ENCODE measurements around the gene STMN1.
A peak's percentile ranks its signal among the peaks of the same experiment; 100 is the strongest.
"Not testable (repeated sequence)": the region's sequence is repeated elsewhere in the genome, so short reads cannot be mapped to it uniquely, and the experiment has no call there.

The STMN1 gene

GRCh38 chr1:25945761-25946160 lies 39.5 kb upstream of the STMN1 start:
- H3K4me1 ChIP-seq (ENCODE audit: low read length) = no peaks in the 10 kb centered on the region
- DNase-seq = no peak

GRCh38 chr1:25944986-25945385 lies 38.8 kb upstream of the STMN1 start:
- Histone ChIP-seq H3K9me3 (replicated peaks; ENCODE audit: insufficient read depth, low read length) (no peaks in the 10 kb centered on the region), H3F3A (ENCODE audit: insufficient read depth, low read length) (no peaks in the 10 kb centered on the region), H4K20me1 (ENCODE audit: insufficient read depth, low read length) (no peaks in the 10 kb centered on the region), H3K27me3 (replicated peaks; ENCODE audit: insufficient read depth, low read length) (no peaks in the 10 kb centered on the region), H3K4me1 (ENCODE audit: low read length) (no peaks in the 10 kb centered on the region), H3K4me2 (ENCODE audit: low read depth, low read length) (no peak overlapping the region), H3K4me3 (ENCODE audit: low read length) (no peak overlapping the region), H3K9me2 (replicated peaks; ENCODE audit: insufficient read depth, low read length) (no peaks in the 10 kb centered on the region), H3K9ac (ENCODE audit: low read length) (no peak overlapping the region), H3K36me3 (replicated peaks; ENCODE audit: insufficient read depth, low read length) (no peaks in the 10 kb centered on the region), H3K79me2 (ENCODE audit: low read length) (no peaks in the 10 kb centered on the region), H3K27ac (ENCODE audit: low read length) (no peak overlapping the region), H2AFZ (ENCODE audit: low read length) (no peak overlapping the region)
- no peak for DNase-seq
- TF ChIP-seq EZH2phosphoT487 (IDR thresholded peaks at IDR 0.05; ENCODE audit: low read length) (no peak), CTCF (IDR thresholded peaks at IDR 0.05; ENCODE audit: low read length) (no peak), EZH2 (optimal IDR thresholded peaks at IDR 0.05; ENCODE audit: low read depth, low read length) (no peak)

More at GRCh38 chr1:25945761-25946160, 39.5 kb upstream of the STMN1 start:
- Histone ChIP-seq H3K9me3 (replicated peaks; ENCODE audit: insufficient read depth, low read length) (no peaks in the 10 kb centered on the region), H3K4me2 (ENCODE audit: low read depth, low read length) (no peak overlapping the region), H2AFZ (ENCODE audit: low read length) (no peak overlapping the region), H4K20me1 (ENCODE audit: insufficient read depth, low read length) (no peaks in the 10 kb centered on the region), H3K9ac (ENCODE audit: low read length) (no peak overlapping the region), H3K4me3 (ENCODE audit: low read length) (no peak overlapping the region), H3K79me2 (ENCODE audit: low read length) (no peaks in the 10 kb centered on the region), H3K27ac (ENCODE audit: low read length) (no peak overlapping the region), H3K27me3 (replicated peaks; ENCODE audit: insufficient read depth, low read length) (no peaks in the 10 kb centered on the region), H3K36me3 (replicated peaks; ENCODE audit: insufficient read depth, low read length) (no peaks in the 10 kb centered on the region), H3F3A (ENCODE audit: insufficient read depth, low read length) (no peaks in the 10 kb centered on the region), H3K9me2 (replicated peaks; ENCODE audit: insufficient read depth, low read length) (no peaks in the 10 kb centered on the region)
- TF ChIP-seq CTCF (IDR thresholded peaks at IDR 0.05; ENCODE audit: low read length) = no peak
- TF ChIP-seq EZH2 (optimal IDR thresholded peaks at IDR 0.05; ENCODE audit: low read depth, low read length) = no peak

- H3K4me3 ChIP-seq (ENCODE audit: low read length); H4K20me1 ChIP-seq (ENCODE audit: insufficient read depth, low read length); H3K9ac ChIP-seq (ENCODE audit: low read length); H3K79me2 ChIP-seq (ENCODE audit: low read length); H3K27me3 ChIP-seq (replicated peaks; ENCODE audit: insufficient read depth, low read length); H3K4me2 ChIP-seq (ENCODE audit: low read depth, low read length); H3K4me1 ChIP-seq (ENCODE audit: low read length); H3K9me2 ChIP-seq (replicated peaks; ENCODE audit: insufficient read depth, low read length); H2AFZ ChIP-seq (ENCODE audit: low read length); H3K36me3 ChIP-seq (replicated peaks; ENCODE audit: insufficient read depth, low read length); H3K9me3 ChIP-seq (replicated peaks; ENCODE audit: insufficient read depth, low read length); H3F3A ChIP-seq (ENCODE audit: insufficient read depth, low read length); H3K27ac ChIP-seq (ENCODE audit: low read length): not testable (repeated sequence)
- peak; percentile 39 for DNase-seq
Measured at GRCh38 chr1:25943511-25943910, 37.3 kb upstream of the STMN1 start.

- no peaks in the 10 kb centered on the region for H4K20me1 ChIP-seq (ENCODE audit: insufficient read depth, low read length)
- H3K4me3 ChIP-seq (ENCODE audit: low read length) = no peak overlapping the region
- no peak overlapping the region for H3K4me2 ChIP-seq (ENCODE audit: low read depth, low read length)
- no peak overlapping the region for H2AFZ ChIP-seq (ENCODE audit: low read length)
- no peaks in the 10 kb centered on the region for H3K9me3 ChIP-seq (replicated peaks; ENCODE audit: insufficient read depth, low read length)
- DNase-seq = no peak
- TF ChIP-seq EZH2phosphoT487 (IDR thresholded peaks at IDR 0.05; ENCODE audit: low read length) = no peak
- TF ChIP-seq CTCF (IDR thresholded peaks at IDR 0.05; ENCODE audit: low read length) = no peak
- TF ChIP-seq EZH2 (optimal IDR thresholded peaks at IDR 0.05; ENCODE audit: low read depth, low read length) = no peak
- H3K27me3 ChIP-seq (replicated peaks; ENCODE audit: insufficient read depth, low read length) = no peaks in the 10 kb centered on the region
- H3K36me3 ChIP-seq (replicated peaks; ENCODE audit: insufficient read depth, low read length) = no peaks in the 10 kb centered on the region
- H3K9ac ChIP-seq (ENCODE audit: low read length) = no peak overlapping the region
- peaks cover 12% of the 10 kb centered on the region; the same call in 1 of the 2 replicates for H3K4me1 ChIP-seq (ENCODE audit: low read length)
- no peak overlapping the region for H3K27ac ChIP-seq (ENCODE audit: low read length)
- H3K79me2 ChIP-seq (ENCODE audit: low read length) = no peaks in the 10 kb centered on the region
- no peaks in the 10 kb centered on the region for H3K9me2 ChIP-seq (replicated peaks; ENCODE audit: insufficient read depth, low read length)
- peaks cover 8% of the 10 kb centered on the region; the same call in 1 of the 2 replicates for H3F3A ChIP-seq (ENCODE audit: insufficient read depth, low read length)
Measured at GRCh38 chr1:25936947-25937346, 30.7 kb upstream of the STMN1 start.

Measured in MM.1S (cell line).